ENCODE measurements around the gene BPHL.
"Not testable (repeated sequence)": the region's sequence is repeated elsewhere in the genome, so short reads cannot be mapped to it uniquely, and the experiment has no call there.

- TF ChIP-seq CTCF (IDR thresholded peaks at IDR 0.05); RFX5 (IDR thresholded peaks at IDR 0.05; ENCODE audit: low read length); TAF1 (IDR thresholded peaks at IDR 0.05; ENCODE audit: borderline replicate concordance, low read depth, low read length); USF1 (IDR thresholded peaks at IDR 0.05; ENCODE audit: borderline replicate concordance, low read depth); POLR2AphosphoS5 (IDR thresholded peaks at IDR 0.05; ENCODE audit: low read depth, low read length); CHD2 (IDR thresholded peaks at IDR 0.05; ENCODE audit: low read length, partially characterized antibody); MXI1 (IDR thresholded peaks at IDR 0.05; ENCODE audit: low read depth, low read length); YY1 (IDR thresholded peaks at IDR 0.05; ENCODE audit: low read depth); EZH2phosphoT487 (IDR thresholded peaks at IDR 0.05; ENCODE audit: borderline replicate concordance, low read depth); TCF12 (IDR thresholded peaks at IDR 0.05); RXRA (IDR thresholded peaks at IDR 0.05; ENCODE audit: borderline replicate concordance, low read depth); ZBTB33 (IDR thresholded peaks at IDR 0.05; ENCODE audit: borderline replicate concordance, low read depth): not testable (repeated sequence)
Observed at GRCh38 chr6:3156184-3157130, 37.9 kb downstream of the BPHL start.

Measured in SK-N-SH (cell line).